A673 (cell line): ENCODE data around the gene FNDC3B. TPM values are rescaled to one million over a fixed set of nuclear protein-coding genes. Genes with fewer than 3 reads are reported as not detected.

Experiments
- BruUV-seq: library from RNA; stranded (reverse); fragments of 400-500 nt; replicated peaks from 2 replicates; lab custom pipeline; 2021; lab: Mats Ljungman, UMichigan
- CTCF ChIA-PET: fragments of 300-600 bp; sonication (Branson Sonifier 250); formaldehyde crosslinking; loops from one replicate; lab custom pipeline; 2022; ENCODE audit warnings: antibody characterized with exemption; lab: Charles Lee
- POLR2A ChIA-PET: fragments of 300-600 bp; sonication (Branson Sonifier 250); formaldehyde crosslinking; loops from one replicate; lab custom pipeline; 2022; ENCODE audit warnings: antibody characterized with exemption; ENCODE audit not compliant: low non-redundant PET; lab: Charles Lee
- DNase-seq: peaks from one replicate; pipeline ENCODE4 v3.0.0-alpha.2; 2015; ENCODE audit warnings: low spot score
- H3K27ac ChIP-seq: fragments of 200-600 bp; sonication (generic); 2 replicates; pipeline ENCODE4 v1.5.1; 2016; ENCODE audit warnings: mixed run types, low read depth, mild to moderate bottlenecking, mixed read lengths, antibody characterized with exemption, low read length; ENCODE audit not compliant: poor library complexity, severe bottlenecking
- H3K27me3 ChIP-seq: fragments of 200-600 bp; sonication (generic); replicated peaks from 2 replicates; pipeline ENCODE4 v1.6.1; 2017; ENCODE audit warnings: mixed run types, low read depth, mild to moderate bottlenecking, mixed read lengths, antibody characterized with exemption, low read length; ENCODE audit not compliant: insufficient read depth, poor library complexity
- H3K36me3 ChIP-seq: fragments of 200-600 bp; sonication (generic); 2 replicates; pipeline ENCODE4 v1.6.1; 2016; ENCODE audit warnings: mixed run types, mild to moderate bottlenecking, mixed read lengths, antibody characterized with exemption, low read length; ENCODE audit not compliant: insufficient read depth, poor library complexity, severe bottlenecking
- H3K4me1 ChIP-seq: fragments of 200-600 bp; sonication (generic); 2 replicates; pipeline ENCODE4 v1.6.1; 2017; ENCODE audit warnings: mixed run types, mild to moderate bottlenecking, mixed read lengths, antibody characterized with exemption, low read length; ENCODE audit not compliant: insufficient read depth, poor library complexity, severe bottlenecking
- H3K4me3 ChIP-seq: fragments of 200-600 bp; sonication (generic); 2 replicates; pipeline ENCODE4 v1.5.1; 2016; ENCODE audit warnings: low read depth, mixed run types, mild to moderate bottlenecking, mixed read lengths, low read length; ENCODE audit not compliant: poor library complexity, severe bottlenecking
- H3K9me3 ChIP-seq: fragments of 200-600 bp; sonication (generic); 2 replicates; pipeline ENCODE4 v1.6.1; 2016; ENCODE audit warnings: mixed run types, low read depth, mild to moderate bottlenecking, mixed read lengths, antibody characterized with exemption, low read length; ENCODE audit not compliant: poor library complexity, severe bottlenecking
- CTCF ChIP-seq: fragments of 300-800, 200-600 bp; sonication (generic); conservative IDR thresholded peaks from 2 replicates; pipeline ENCODE4 v1.5.1; 2017; ENCODE audit warnings: low read depth, mild to moderate bottlenecking, antibody characterized with exemption, low read length, moderate library complexity, mixed read lengths
- EZH2 ChIP-seq: fragments of 200-600 bp; sonication (generic); IDR thresholded peaks from 2 replicates; pipeline ENCODE4 v1.6.1; 2017; ENCODE audit warnings: borderline replicate concordance, low read depth, mild to moderate bottlenecking, mixed read lengths, antibody characterized with exemption, low read length; ENCODE audit not compliant: poor library complexity, severe bottlenecking
- intact Hi-C: fragments of 100-400 bp; cut with micrococcal nuclease; formaldehyde crosslinking; loops from one replicate; pipeline ENCODE4 v1.10.0; 2022; ENCODE audit not compliant: unreplicated experiment
- total RNA-seq: library from RNA; stranded (reverse); gene quantifications from 2 replicates; pipeline ENCODE4 v1.2.3, GENCODE V29; 2021

FNDC3B gene
- total RNA-seq, 1 experiment from 2014 or later: 50.8 TPM

GRCh38 chr3:172390792-172391191, 351.4 kb downstream of the FNDC3B start:
- peaks cover 4% of the 10 kb centered on the region for H3K4me1 ChIP-seq
- no peak for DNase-seq
- no peak overlapping the region for H3K4me3 ChIP-seq
- CTCF ChIA-PET: no interaction called here
- no peaks in the 10 kb centered on the region for H3K27me3 ChIP-seq
- no peaks in the 10 kb centered on the region for H3K36me3 ChIP-seq
- POLR2A ChIA-PET: no interaction called here
- H3K27ac ChIP-seq: no peak overlapping the region
- no peaks in the 10 kb centered on the region for H3K9me3 ChIP-seq
- no TSS peak for BruUV-seq
- TF ChIP-seq EZH2 (no peak), CTCF (no peak)
- intact Hi-C loops: no loop called here

GRCh38 chr3:172391592-172392302, 352.4 kb downstream of the FNDC3B start:
- H3K4me1 ChIP-seq: peaks cover 4% of the 10 kb centered on the region
- CTCF ChIA-PET: no interaction called here
- H3K27me3 ChIP-seq: no peaks in the 10 kb centered on the region
- no peak for TF ChIP-seq CTCF
- no peak overlapping the region for H3K27ac ChIP-seq
- no TSS peak for BruUV-seq
- H3K9me3 ChIP-seq: no peaks in the 10 kb centered on the region
- no peaks in the 10 kb centered on the region for H3K36me3 ChIP-seq
- intact Hi-C loops: no loop called here
- no peak for DNase-seq
- POLR2A ChIA-PET: no interaction called here
- H3K4me3 ChIP-seq: no peak overlapping the region

GRCh38 chr3:172394692-172395091, 355.3 kb downstream of the FNDC3B start:
- no TSS peak for BruUV-seq
- Histone ChIP-seq H3K9me3 (no peaks in the 10 kb centered on the region), H3K36me3 (no peaks in the 10 kb centered on the region), H3K4me1 (peaks cover 4% of the 10 kb centered on the region), H3K27ac (no peak overlapping the region), H3K4me3 (no peak overlapping the region), H3K27me3 (no peaks in the 10 kb centered on the region)
- DNase-seq: no peak
- ChIA-PET CTCF (no interaction called here), POLR2A (no interaction called here)
- no peak for TF ChIP-seq CTCF
- no peak for TF ChIP-seq EZH2
- intact Hi-C loops: no loop called here
